T-helper 1 cell treated with Interleukin-12 subunit alpha and Interleukin-12 subunit beta and Interleukin-4 antibody, amounts not matched to agents 30 ng/mL and 1 ng/mL, for 36 hours (primary cell): ENCODE data around the gene USP6NL. TPM values are rescaled to one million over a fixed set of nuclear protein-coding genes. Genes with fewer than 3 reads are reported as not detected.

Experiments used
- intact Hi-C: fragments of 100-400 bp; cut with micrococcal nuclease; formaldehyde crosslinking; loops from one replicate; pipeline ENCODE4 v1.15.1; 2024
- total RNA-seq: library from RNA; stranded (reverse); gene quantifications from 2 replicates; pipeline ENCODE4 v1.2.3, GENCODE V29; 2022

The USP6NL gene
- total RNA-seq, 1 donor from 2014 or later: 0.56 TPM

GRCh38 chr10:11483201-11484148, 128.0 kb downstream of the USP6NL start:
- intact Hi-C loops: no loop called here

- intact Hi-C loops: no loop called here
These were observed 129.1 kb downstream of the USP6NL start for GRCh38 chr10:11482306-11482705.

- intact Hi-C loops: no loop called here
These were observed 130.8 kb downstream of the USP6NL start for GRCh38 chr10:11480687-11481086.

- intact Hi-C loops: loop anchor here (10.0 kb wide), 1 partner anchor 304 kb away; no protein-coding TSS in a partner anchor
These were observed 132.2 kb downstream of the USP6NL start for GRCh38 chr10:11479300-11479699.

GRCh38 chr10:11478807-11479206, 132.6 kb downstream of the USP6NL start:
- intact Hi-C loops: loop anchor here (10.0 kb wide), 1 partner anchor 304 kb away; no protein-coding TSS in a partner anchor

- intact Hi-C loops: loop anchor here (10.0 kb wide), 1 partner anchor 301 kb away; no protein-coding TSS in a partner anchor
These were observed 135.5 kb downstream of the USP6NL start for GRCh38 chr10:11475831-11476434.

GRCh38 chr10:11473128-11473760, 138.2 kb downstream of the USP6NL start:
- intact Hi-C loops: loop anchor here (2.0 to 10.0 kb wide), 2 partner anchors 142 to 298 kb away; no protein-coding TSS in a partner anchor

GRCh38 chr10:11472158-11472753, 139.2 kb downstream of the USP6NL start:
- intact Hi-C loops: loop anchor here (1.0 to 10.0 kb wide), 5 partner anchors 60 to 359 kb away; no protein-coding TSS in a partner anchor

- intact Hi-C loops: loop anchor here (10.0 kb wide), 1 partner anchor 295 kb away; no protein-coding TSS in a partner anchor
These were observed 141.7 kb downstream of the USP6NL start for GRCh38 chr10:11469575-11470391.

GRCh38 chr10:11468126-11468742, 143.2 kb downstream of the USP6NL start:
- intact Hi-C loops: no loop called here

GRCh38 chr10:11465406-11465805, 146.0 kb downstream of the USP6NL start:
- intact Hi-C loops: no loop called here

- intact Hi-C loops: no loop called here
These were observed 148.3 kb downstream of the USP6NL start for GRCh38 chr10:11463111-11463510.

GRCh38 chr10:11462071-11462470, 149.4 kb downstream of the USP6NL start:
- intact Hi-C loops: no loop called here

- intact Hi-C loops: no loop called here
These were observed 154.1 kb downstream of the USP6NL start for GRCh38 chr10:11457336-11457735.

GRCh38 chr10:11454958-11455566, 156.4 kb downstream of the USP6NL start:
- intact Hi-C loops: no loop called here

GRCh38 chr10:11454160-11454559, 157.3 kb downstream of the USP6NL start:
- intact Hi-C loops: no loop called here

GRCh38 chr10:11451640-11452260, 159.7 kb downstream of the USP6NL start:
- intact Hi-C loops: no loop called here

- intact Hi-C loops: no loop called here
These were observed 161.0 kb downstream of the USP6NL start for GRCh38 chr10:11450427-11450826.

GRCh38 chr10:11449761-11450160, 161.7 kb downstream of the USP6NL start:
- intact Hi-C loops: no loop called here
